MM.1S (cell line): ENCODE measurements around the gene TIMP4.

Source experiments
- CTCF ChIP-seq: fragments of 300-600 bp; sonication (generic); IDR thresholded peaks from 2 replicates; pipeline ENCODE4 v1.5.1; 2016; ENCODE audit warnings: antibody characterized with exemption, low read length, mixed read lengths
- EZH2 ChIP-seq: fragments of 300-600 bp; sonication (generic); optimal IDR thresholded peaks from 2 replicates; pipeline ENCODE3; 2017; ENCODE audit warnings: low read depth, mild to moderate bottlenecking, antibody characterized with exemption, low read length, mixed read lengths
- EZH2phosphoT487 ChIP-seq: fragments of 300-600 bp; sonication (generic); IDR thresholded peaks from 2 replicates; pipeline ENCODE4 v1.6.1; 2018; ENCODE audit warnings: antibody characterized with exemption, low read length

GRCh38 chr3:12175137-12175593 lies 16.5 kb upstream of the TIMP4 start:
- TF ChIP-seq CTCF (no peak), EZH2 (no peak), EZH2phosphoT487 (no peak)
